H1 (cell line): ENCODE results near the gene OR2L13. TPM values are rescaled to one million over a fixed set of nuclear protein-coding genes. Genes with fewer than 3 reads are reported as not detected.

Experiments
- RXRA ChIP-seq: IDR thresholded peaks from 2 replicates; pipeline ENCODE4 v1.6.1; 2011; ENCODE audit warnings: low read depth, mild to moderate bottlenecking, low read length, moderate library complexity; ENCODE audit not compliant: insufficient read depth
- polyA plus RNA-seq, 7 experiments: library from polyadenylated mRNA; depleted of rRNA in 3 of 7; stranded (reverse) in 5 of 7; unstranded in 2 of 7; fragments of >200 nt in 5 of 7; fragments of 200-250 nt in 2 of 7; gene quantifications; 1 replicate in 5 of 7; 2 replicates in 1 of 7; 4 replicates in 1 of 7; pipeline versions ENCODE4 v1.2.1 to v1.2.3, GENCODE V29; 2011 to 2013; ENCODE audit warnings: missing spikeins in 2 of 7, mixed read lengths in 2 of 7
- total RNA-seq: library from RNA; stranded (reverse); fragmentation: NEBNext Ultra II Directional; extraction: Animal tissue kit (Norgen Biotek cat#: 25700); gene quantifications from 2 replicates; pipeline ENCODE4 v1.2.1, GENCODE V29; 2021
- TF ChIP-seq, protein P1 (sequence below): IDR thresholded peaks from 2 replicates; pipeline ENCODE4 v1.6.1; 2011; ENCODE audit warnings: low read length, improper control_type of control experiment

The OR2L13 gene
- total and polyA plus RNA-seq, 2 of the 8 experiments (the other 6 are each of a cell fraction or from before 2014, with no cell fraction given), result not detected

- TF ChIP-seq, protein P1, sequence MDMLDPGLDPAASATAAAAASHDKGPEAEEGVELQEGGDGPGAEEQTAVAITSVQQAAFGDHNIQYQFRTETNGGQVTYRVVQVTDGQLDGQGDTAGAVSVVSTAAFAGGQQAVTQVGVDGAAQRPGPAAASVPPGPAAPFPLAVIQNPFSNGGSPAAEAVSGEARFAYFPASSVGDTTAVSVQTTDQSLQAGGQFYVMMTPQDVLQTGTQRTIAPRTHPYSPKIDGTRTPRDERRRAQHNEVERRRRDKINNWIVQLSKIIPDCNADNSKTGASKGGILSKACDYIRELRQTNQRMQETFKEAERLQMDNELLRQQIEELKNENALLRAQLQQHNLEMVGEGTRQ, result no peak
- TF ChIP-seq RXRA, result no peak
These were observed 48.3 kb downstream of the OR2L13 start (continued) for GRCh38 chr1:248143311-248143710.
